Colonic mucosa (tissue), 4 donors: ENCODE data around the gene ATP1A3. TPM values are rescaled to one million over a fixed set of nuclear protein-coding genes. Genes with fewer than 3 reads are reported as not detected.

Source experiments
- DNase-seq: peaks from one replicate; pipeline ENCODE4 v3.0.0-alpha.2; 2020
- H3K27ac ChIP-seq: fragments of 200-600 bp; one replicate; pipeline ENCODE4 v1.8.0; 2021
- H3K27me3 ChIP-seq: fragments of 200-600 bp; one replicate; pipeline ENCODE4 v1.8.0; 2021
- H3K36me3 ChIP-seq: fragments of 200-600 bp; one replicate; pipeline ENCODE4 v1.8.0; 2021
- H3K4me1 ChIP-seq: fragments of 200-600 bp; one replicate; pipeline ENCODE4 v1.8.0; 2021; ENCODE audit warnings: mild to moderate bottlenecking
- H3K4me3 ChIP-seq: fragments of 200-600 bp; one replicate; pipeline ENCODE4 v1.8.0; 2021
- H3K9ac ChIP-seq, 2 donors: one replicate each; pipeline ENCODE4 v1.7.0; 2013; ENCODE audit warnings: control low read depth in 2 of 2, low read depth in 2 of 2, low read length in 2 of 2
- H3K9me3 ChIP-seq: fragments of 200-600 bp; one replicate; pipeline ENCODE4 v1.8.0; 2021
- intact Hi-C: fragments of 100-400 bp; cut with DNase I; formaldehyde crosslinking; loops from one replicate; pipeline ENCODE4 v1.14.1; 2022
- total RNA-seq, 2 donors: library from RNA; stranded (reverse); fragmentation: NEBNext Ultra II Directional in 1 of 2; extraction: Animal tissue kit (Norgen Biotek cat#: 25700) in 1 of 2; gene quantifications; one replicate each; pipeline ENCODE4 v1.2.1, GENCODE V29; 2021
- TF ChIP-seq, protein P1 (sequence below): fragments of 200-600 bp; IDR thresholded peaks from one replicate; pipeline ENCODE4 v1.8.0; 2022; ENCODE audit warnings: antibody characterized with exemption, mild to moderate bottlenecking
- donor health status: healthy.
- donor health status: DM: no; HTN: no; CAD: no.
- donor health status: DM: no; HTN: no; CAD: no.

Gene ATP1A3
- total RNA-seq, 2 donors from 2014 or later: 0.35 to 1.9 TPM

DNA sequence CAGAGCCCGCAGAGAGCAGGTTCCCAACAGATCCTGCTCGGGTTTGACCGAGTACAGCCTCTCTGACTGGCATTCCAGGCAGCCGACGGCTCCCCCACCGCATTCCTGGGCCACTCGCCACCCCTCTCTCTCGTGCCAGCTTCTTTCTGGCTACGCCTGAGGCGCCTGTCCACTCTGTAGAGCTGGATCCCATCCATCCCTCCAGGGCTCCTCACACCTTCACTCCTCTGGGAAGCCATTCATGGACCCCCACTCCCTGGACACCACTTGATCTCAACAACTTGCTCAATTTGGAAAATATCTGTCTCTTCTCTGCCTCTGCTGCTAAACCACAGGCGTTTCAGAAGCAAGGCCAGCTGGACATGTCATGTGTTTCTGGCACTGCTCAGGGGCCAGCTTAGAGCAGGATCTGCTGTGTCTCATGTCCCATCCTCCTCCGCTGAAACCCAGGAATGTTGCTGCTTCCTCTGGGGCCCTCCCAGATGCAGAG, 30.6 kb upstream of the ATP1A3 start:
- Histone ChIP-seq H3K4me3 (no peak overlapping the region), H3K9me3 (no peaks in the 10 kb centered on the region), H3K36me3 (no peaks in the 10 kb centered on the region), H3K4me1 (no peaks in the 10 kb centered on the region), H3K27ac (no peak overlapping the region), H3K27me3 (no peaks in the 10 kb centered on the region), H3K9ac (no peak overlapping the region)
- intact Hi-C loops: no loop called here
- no peak for DNase-seq
- TF ChIP-seq, protein P1, sequence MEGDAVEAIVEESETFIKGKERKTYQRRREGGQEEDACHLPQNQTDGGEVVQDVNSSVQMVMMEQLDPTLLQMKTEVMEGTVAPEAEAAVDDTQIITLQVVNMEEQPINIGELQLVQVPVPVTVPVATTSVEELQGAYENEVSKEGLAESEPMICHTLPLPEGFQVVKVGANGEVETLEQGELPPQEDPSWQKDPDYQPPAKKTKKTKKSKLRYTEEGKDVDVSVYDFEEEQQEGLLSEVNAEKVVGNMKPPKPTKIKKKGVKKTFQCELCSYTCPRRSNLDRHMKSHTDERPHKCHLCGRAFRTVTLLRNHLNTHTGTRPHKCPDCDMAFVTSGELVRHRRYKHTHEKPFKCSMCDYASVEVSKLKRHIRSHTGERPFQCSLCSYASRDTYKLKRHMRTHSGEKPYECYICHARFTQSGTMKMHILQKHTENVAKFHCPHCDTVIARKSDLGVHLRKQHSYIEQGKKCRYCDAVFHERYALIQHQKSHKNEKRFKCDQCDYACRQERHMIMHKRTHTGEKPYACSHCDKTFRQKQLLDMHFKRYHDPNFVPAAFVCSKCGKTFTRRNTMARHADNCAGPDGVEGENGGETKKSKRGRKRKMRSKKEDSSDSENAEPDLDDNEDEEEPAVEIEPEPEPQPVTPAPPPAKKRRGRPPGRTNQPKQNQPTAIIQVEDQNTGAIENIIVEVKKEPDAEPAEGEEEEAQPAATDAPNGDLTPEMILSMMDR: no peak

DNA sequence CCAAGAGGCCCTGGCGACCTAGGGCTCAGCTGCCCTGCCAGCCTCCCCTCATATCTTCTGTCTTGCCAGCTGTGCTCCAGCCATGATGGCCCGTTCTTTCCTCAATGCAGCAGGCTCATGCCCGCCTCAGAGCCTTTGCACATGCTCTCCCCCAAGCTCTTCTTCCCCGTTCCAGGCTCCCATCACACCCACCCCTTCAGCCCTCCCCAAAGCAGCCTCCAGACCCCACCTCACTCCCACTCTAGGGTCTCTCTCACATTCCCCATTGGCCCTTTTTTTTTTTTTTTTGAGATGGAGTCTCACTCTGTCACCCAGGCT, 29.9 kb upstream of the ATP1A3 start:
- TF ChIP-seq, protein P1: no peak
- H3K27ac ChIP-seq: no peak overlapping the region

DNA sequence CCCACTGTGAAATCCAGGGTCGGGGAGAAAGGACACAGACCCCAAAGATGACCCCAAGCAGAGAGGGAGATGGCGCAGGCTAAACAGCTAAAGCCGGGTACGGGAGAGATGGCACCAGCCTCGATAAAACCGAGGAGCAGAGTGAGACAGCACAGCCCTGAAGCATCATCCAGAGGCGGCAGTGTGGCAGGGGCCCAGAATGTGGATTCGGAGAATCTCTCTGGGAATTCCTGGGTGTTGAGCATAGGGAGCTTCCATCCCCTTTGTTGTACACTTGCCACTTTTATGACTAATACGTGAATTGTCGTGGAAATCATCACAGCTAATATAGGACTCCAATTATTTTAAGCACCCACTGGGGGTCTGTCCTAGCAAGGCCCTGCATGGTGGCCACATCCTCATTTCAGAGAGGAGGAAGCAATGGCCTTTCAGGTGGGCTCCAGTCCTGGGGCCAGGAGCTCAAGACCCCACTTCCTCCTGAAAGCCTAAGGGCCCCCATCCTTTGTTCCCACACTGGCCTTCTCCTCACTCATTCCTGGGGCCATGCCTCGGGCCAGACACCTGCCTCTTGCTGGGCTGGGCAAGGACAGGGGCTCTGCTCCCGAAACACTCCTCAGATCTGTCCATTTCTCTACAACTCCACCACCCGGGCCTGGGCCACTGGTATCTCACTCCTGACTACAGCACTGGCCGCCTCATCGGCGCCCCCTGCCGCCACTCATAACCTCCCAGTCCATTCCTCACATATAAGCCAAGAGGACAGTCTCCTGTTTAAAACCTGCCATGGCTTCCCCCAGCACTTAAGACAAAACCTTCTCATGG, 29.3 kb upstream of the ATP1A3 start:
- Histone ChIP-seq H3K4me3 (no peak overlapping the region), H3K9me3 (no peaks in the 10 kb centered on the region), H3K9ac (no peak overlapping the region), H3K27ac (no peak overlapping the region), H3K36me3 (no peaks in the 10 kb centered on the region), H3K27me3 (no peaks in the 10 kb centered on the region), H3K4me1 (no peaks in the 10 kb centered on the region)
- DNase-seq: peak; percentile 23
- TF ChIP-seq, protein P1: no peak
- intact Hi-C loops: no loop called here

More for the DNA sequence above, 29.9 kb upstream of the ATP1A3 start:
- intact Hi-C loops: no loop called here
- H3K9ac ChIP-seq: no peak overlapping the region
- no peaks in the 10 kb centered on the region for H3K27me3 ChIP-seq
- no peak overlapping the region for H3K4me3 ChIP-seq
- H3K36me3 ChIP-seq: no peaks in the 10 kb centered on the region
- H3K4me1 ChIP-seq: no peaks in the 10 kb centered on the region
- H3K9me3 ChIP-seq: no peaks in the 10 kb centered on the region
- no peak for DNase-seq

DNA sequence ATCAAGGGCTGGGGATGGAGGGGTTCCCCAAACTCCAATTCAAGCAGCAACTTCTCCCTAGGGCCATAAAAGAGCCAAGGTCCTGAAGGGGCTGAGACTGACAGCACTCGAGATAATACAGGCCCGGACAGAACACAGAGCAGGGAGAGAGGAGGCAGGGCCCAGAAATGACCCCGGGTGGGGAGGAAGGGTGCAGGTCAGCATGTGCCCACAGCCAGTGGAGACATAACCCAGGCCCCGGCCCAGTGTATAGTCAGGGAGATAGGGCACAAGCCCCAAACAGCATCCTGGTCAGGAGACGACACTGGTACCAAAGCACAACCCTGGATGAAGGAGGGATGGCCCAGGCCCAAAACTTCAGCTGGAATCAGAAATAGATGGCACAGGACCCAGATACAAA, 28.6 kb upstream of the ATP1A3 start:
- Histone ChIP-seq H3K9ac (no peak overlapping the region), H3K36me3 (no peaks in the 10 kb centered on the region), H3K4me1 (no peaks in the 10 kb centered on the region), H3K27ac (no peak overlapping the region), H3K27me3 (no peaks in the 10 kb centered on the region), H3K4me3 (no peak overlapping the region), H3K9me3 (no peaks in the 10 kb centered on the region)
- TF ChIP-seq, protein P1: no peak
- no peak for DNase-seq
- intact Hi-C loops: no loop called here

DNA sequence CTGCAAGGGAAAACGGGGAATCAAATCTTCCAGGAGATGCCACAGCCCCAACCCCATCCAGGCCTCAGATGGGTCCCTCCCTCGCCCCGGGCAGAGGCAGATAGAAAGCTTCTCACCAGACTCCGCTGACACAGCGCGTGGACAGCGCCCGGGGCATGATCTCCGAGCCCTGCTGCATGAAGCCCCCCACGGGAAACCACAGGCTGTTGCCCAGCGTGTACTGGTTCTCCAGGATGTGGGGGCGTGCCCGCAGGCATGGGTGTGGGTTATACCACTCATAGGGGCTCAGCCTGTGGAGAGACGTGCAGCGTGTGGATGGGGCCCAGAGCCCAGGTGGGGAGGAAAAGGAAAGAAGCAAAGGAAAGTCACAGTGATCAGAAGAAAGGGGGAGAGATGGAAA, 27.2 kb upstream of the ATP1A3 start:
- no peak for DNase-seq
- intact Hi-C loops: no loop called here

More for the DNA sequence above, 27.2 kb upstream of the ATP1A3 start:
- no peaks in the 10 kb centered on the region for H3K9me3 ChIP-seq
- no peak overlapping the region for H3K9ac ChIP-seq
- TF ChIP-seq, protein P1: no peak
- no peak overlapping the region for H3K4me3 ChIP-seq
- H3K4me1 ChIP-seq: no peaks in the 10 kb centered on the region
- no peaks in the 10 kb centered on the region for H3K36me3 ChIP-seq
- H3K27ac ChIP-seq: no peak overlapping the region
- H3K27me3 ChIP-seq: no peaks in the 10 kb centered on the region
